GM21390 (cell line): ENCODE data around the gene MRPL17.
"Not testable (repeated sequence)": the region's sequence is repeated elsewhere in the genome, so short reads cannot be mapped to it uniquely, and the experiment has no call there.

ENCODE experiments used
- ATAC-seq: cut with Tn5 transposase; IDR thresholded peaks from one replicate; pipeline ENCODE4 v1.9.1; 2021; ENCODE audit not compliant: unreplicated experiment

MRPL17 gene

DNA sequence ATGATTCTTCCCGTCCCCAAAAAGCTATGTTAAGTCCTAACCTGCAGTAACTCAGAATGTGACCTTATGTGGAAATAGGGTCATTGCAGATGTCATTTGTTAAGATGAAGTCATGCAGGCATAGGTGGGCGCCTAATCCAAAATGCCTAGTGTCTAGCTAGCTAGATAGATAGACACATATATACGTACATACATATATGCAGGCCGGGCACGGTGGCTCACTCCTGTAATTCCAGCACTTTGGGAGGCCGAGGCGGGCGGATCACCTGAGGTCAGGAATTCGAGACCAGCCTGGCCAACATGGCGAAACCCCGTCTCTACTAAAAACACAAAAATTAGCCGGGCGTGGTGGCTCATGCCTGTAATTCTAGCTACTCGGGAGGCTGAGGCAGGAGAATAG is 928 bp upstream of the MRPL17 start:
- not testable (repeated sequence) for ATAC-seq

DNA sequence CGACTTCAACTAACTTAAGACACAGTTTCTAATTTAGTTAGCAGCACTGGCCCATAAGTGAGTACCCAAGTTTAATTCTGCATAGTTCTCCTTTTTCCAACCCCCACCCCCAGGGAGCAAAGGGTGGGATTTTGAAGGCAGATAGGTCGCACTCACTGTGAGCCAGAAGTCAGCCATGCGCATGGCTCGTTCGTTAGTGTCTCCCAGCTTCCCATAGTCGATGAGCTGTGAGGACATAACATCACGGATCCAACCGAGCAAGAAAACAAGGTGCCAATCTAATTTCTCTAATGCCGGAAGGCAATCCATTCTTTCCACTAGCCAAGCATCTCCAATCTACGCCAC is 577 bp downstream of the MRPL17 start:
- ATAC-seq, result no peak

DNA sequence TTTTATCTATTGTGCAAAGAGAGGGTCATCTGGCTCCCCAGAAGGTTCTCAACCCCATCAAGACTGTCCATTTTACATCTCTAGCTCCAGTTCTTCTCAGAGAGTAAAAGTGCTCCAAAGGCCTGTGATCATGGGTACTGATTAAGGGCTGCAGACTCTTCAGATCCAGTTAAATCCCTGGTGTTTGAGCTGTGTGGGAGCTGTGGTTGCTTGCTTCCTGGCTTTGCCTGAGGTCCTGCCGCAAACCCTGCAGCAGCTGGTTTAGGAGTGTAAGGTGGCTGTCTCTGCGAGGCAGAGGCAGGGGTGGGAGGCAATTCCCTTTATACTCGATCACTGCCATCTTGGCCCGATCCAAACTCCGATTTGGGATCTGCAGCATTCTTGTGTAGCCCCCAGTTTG is 1.2 kb downstream of the MRPL17 start:
- no peak for ATAC-seq

DNA sequence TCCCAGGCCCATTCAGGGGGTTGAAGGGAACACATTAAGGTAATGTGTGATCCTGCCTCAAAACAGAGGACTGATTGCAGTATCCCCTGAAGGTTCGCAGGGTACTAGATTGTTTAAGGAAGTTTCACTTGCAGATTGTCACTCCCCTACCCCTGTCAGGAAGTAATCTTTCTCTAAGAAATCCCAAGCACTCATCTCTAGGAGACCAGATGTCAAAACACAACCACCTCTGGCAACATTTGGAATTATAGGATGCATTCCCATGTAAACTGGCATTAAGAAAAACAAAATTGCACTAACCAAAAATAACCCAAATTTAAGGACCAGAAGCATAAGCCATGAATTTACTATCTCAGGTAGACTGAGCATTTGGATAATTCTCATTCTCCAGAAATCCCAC is 1.6 kb downstream of the MRPL17 start:
- no peak for ATAC-seq

DNA sequence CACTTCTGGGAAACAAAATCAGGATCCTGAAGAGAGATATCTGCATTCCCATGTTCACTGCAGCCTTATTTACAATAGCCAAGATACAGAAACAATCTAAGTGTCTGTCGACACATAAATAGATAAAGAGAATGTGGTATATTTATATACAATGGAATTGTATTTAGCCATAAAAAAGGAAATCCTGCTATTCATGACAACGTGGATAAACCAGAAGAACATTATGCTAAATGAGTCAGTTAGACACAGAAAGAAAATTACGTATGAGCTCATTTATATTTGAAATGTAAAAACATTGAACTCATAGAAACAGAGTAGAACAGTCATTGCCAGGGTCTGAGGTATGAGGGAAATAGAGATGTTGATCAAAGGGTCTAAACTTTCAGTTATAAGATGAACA is 6.1 kb downstream of the MRPL17 start:
- no peak for ATAC-seq

DNA sequence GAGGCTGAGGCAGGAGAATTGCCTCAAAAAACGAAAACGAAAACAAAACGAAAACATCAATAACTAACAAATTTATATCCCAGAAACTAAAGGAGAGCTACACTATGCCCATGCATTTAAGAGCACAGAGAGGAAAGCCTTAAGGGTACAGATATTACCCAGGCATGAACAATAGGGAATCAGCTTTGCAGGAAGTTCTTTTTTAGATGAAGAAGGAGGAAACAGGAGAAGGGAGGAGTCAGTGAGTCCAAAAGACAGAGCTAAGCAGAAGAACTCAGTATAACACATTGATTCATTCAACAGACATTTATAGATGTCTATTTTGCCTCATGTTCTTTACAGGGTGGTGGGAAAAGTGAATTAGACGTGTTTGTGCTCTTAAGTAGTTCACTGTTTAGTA is 8.3 kb downstream of the MRPL17 start:
- no peak for ATAC-seq

DNA sequence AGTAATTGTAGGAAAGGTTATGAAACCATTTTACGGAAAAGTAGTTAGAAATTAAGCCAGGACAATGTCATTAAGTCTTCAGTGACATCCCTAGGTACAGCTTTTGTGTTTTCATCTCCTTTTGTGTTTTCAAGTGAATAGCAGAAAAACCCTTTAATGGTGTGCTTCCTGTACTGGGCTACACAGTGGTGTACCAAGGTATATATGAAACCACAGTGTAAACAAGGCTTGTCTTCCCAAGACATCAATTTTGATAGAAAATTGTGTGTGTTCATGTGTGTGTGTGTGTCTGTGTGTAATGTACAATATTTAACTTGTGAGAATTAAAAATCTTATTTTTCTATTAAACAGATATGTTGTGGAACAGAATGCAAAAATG is 8.9 kb downstream of the MRPL17 start:
- no peak for ATAC-seq

DNA sequence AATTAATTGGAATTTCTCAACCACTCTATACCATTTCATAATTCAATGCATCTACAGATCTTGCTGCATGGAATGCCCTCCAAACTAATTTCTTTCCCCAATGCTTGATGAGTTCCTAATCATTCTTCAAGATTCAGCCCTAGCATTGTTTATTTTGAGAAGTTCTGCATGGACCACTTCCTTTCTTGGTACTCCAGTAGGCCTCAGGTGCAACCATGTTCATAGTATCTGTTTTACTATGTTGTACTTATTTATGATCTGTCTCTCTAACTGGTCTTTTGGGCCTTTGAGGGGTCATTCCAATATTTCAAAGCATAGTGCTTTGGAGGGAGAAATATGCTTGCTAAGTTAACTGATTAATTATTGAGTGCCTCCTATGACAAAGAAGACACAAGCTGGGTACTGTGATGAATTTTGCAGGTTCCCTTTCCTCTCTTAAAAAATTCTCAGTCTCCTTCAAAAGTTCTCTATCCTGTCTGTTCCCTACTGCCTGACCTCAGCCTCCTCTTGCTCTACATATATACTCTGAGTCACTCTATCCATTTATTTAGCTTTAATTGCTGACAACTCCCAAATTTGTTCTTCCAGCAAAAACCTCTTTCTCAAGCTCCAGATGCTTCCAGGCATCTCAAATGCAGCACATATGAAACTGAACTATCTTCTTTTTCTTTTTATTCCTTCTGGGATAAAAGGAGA is 9.5 kb downstream of the MRPL17 start:
- no peak for ATAC-seq

DNA sequence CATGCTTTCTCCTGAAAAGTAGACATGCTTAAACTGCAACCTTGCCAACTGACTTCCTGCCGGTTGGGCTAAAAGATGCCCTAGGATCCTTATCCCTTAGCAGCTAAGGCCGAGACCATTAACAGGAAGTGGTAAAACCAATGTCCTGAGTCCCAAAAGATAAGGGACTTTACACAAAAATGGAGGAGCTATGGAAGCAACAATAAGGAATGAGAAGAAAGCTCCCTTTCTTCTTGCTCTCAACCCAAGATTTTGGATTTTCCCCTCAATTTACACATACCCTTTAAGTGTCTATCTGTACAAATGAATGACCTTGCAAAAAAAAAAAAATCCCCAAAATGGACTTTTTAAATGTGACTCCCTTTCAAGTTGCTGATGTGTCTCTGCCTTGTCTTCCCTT is 11.1 kb downstream of the MRPL17 start:
- no peak for ATAC-seq

DNA sequence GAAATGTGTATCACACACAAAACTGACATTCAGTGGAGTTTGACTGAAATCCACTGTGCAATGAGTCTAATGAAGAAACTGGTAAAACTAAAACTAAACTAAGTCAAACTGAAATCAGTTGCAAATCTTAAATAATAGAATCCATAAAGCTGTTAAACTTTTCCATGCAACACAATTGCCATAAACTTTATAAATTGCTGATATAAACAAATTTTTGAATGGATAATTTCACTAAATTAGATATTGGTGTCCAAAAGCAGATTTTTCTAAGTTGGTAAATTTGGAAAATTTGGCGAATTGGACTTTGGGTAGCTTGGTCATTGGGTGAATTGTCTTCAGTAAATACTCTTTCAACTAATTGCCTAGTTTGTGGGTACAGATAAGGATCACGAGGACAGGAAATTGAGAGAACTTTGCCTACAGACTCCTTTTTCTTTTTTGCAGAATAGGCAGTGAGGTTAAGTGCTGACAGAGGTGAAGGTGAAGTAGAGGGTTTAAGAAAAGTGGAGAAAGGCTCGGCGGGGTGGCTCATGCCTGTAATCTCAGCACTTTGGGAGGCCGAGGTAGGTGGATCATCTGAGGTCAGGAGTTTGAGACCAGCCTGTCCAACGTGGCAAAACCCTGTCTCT is 12.8 kb downstream of the MRPL17 start:
- no peak for ATAC-seq

DNA sequence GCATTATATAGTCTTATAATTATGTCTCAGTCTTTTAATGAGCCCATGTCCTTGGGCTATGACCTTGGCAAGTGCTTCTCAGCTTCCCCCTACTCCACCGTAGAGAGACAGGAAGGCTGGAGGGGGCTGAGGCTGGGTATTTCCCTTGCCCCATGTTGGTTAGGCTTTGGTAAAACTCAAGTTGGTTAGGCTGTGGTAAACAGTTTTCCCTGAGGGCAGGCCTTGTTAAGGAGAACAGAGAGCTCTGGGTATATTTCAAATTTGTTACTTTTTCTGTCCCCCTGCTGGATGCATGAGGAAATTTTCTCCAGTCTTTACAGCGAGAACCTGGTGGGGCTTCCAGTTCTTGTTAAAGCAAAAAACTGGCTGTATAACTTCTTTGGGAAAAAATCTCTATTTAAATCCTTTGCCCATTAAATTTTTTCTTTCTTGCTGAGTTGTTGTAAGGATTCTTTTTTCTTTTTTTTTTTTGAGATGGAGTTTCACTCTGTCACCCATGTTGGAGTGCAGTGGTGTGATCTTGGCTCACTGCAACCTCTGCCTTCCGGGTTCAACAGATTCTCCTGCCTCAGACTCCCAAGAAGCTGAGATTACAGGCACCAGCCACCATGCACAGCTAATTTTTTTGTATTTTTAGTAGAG is 15.3 kb downstream of the MRPL17 start:
- ATAC-seq, result no peak

DNA sequence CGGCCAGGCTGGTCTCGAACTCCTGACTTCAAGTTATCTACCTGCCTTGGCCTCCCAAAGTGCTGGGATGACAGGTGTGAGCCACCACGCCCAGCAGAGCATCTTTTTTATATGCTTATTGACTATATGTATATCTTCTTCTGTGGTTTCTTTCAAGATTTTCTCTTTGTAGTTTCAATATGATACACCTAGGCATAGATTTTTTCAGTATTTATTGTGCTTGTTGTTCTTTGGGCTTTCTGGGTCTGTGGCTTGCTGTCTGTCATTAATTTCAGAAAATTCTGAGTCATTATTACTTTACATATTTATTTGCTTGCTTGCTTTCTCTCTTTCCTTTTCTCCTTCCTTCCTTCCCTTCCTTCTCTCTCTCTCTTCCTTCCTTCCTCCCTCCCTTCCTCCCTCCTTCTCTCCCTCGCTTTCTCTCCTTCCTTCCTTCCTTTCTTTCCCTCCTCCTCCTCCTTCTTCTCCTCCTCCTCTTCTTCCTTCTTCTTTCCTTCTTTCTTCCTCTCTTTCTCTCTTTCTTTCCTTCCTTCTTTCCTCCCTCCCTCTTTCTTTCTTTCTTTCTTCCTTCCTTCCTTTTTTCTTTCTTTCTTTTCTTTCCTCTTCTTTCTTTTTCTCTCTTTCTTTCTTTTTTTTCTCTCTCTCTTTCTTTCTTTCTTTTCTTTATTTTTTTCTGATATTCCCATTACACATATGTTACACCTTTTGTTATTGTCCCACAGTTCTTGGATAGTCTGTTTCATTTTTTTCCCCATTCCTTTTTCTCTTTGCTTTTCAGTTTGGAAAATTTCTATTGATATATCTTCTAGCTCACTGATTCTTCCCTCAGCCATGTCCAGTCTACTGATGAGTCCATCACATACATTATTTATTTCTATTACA is 16.6 kb downstream of the MRPL17 start:
- no peak for ATAC-seq

DNA sequence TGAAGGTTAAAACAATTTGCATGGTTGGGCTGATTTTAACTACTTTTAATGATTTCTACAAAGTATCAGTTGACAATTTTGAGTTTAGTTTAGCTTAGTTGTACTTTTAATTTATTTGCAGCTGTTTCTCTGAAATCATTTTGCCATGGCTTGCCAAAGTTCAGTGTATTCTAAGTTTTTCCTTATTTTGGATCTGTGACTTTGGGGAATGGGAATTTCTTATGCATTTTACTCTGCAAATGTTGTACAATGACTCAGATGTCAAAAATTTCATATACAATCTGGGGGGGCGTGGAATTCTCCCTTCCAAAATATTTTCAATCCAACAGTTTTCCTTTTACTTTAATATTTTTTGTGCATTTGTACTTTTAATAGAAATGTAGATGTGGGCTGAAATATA is 18.6 kb downstream of the MRPL17 start:
- no peak for ATAC-seq

DNA sequence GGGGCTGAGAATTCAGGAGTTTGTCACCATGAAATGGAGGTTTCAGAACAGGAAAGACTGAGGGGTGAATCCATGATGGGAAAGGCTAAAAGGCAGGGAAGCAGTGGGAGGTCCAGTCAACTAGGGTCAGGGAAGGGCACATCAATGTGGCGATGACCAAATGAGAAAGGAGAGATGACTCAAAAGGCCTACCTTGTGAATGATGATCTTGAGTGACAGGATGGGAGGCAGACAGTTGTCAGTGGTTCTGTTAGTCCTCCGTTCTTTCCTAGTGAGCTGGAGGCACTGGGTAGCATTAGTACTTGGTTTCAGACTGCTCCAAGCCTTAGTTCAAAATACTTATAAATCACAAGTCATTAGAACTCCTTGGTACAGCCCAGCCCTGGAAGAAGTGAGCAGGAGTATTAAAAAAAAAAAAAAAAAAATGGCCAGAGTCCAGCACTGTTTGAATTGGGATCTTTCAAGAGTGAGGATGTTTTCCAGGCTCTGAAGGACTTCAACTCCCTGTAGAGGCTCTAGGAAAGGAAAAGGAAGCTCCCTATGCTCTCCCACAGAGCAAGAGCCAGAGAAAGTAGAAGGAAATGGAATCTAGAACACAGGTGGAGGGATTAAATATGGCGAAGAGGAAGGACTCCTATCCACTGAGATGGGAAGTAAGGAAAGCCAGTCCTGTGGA is 19.2 kb downstream of the MRPL17 start:
- ATAC-seq, result no peak

DNA sequence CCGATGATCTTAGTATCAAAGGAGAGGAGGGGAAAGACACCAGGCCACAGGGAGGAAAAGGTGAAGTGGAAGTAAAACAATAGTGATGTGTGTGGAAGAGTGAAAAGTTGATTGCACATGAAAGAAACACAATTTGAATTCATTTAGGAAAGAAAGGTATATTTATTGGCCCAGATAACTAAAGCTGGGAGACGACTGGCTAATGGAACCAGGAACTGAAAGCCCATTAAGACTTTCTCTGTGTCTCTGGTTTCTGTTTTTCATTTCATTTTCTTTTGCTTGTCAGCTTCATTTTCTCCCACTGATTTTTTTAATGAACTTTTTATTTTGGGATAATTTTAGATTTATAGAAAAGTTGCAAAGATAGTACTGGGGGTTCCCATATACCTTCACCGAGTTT is 22.4 kb downstream of the MRPL17 start:
- ATAC-seq, result peak; percentile 73

DNA sequence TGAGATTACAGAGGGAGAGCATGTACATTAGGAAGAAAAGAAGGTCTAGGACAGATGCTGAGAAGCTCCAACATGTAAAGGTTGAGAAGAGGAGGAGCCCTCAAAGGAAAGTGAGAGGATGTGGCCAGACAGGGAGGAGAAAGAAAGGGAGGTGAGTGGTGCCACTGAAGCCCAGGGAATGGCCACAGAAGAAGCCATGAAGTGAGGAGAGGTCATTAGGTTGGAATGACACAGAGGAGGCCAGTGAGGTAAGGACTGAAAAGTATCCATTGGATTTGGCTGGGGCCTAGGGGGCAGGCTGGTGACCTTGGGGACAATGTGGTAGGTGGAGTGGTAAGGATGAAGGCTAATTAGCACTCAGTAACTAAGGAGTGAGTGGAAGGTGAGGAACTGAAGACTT is 24.5 kb downstream of the MRPL17 start:
- no peak for ATAC-seq

DNA sequence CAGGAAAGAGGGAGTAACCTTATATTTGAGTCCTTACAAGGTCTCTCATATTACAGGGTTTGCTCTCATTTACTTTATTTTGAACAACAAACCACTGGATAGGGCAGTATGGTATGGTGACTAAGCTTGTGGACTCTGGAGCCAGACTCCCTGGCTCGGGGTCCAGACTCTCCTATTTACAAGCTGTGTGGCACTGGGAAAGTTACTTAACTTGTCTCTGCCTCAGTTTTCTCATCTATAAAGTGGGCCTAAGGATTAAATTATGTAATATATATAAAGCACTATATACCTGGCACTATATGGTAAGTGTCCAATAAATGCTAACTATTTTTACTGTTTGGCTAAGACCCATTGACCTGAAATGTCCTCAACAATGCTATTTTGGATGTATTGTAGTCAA is 25.8 kb downstream of the MRPL17 start:
- no peak for ATAC-seq

DNA sequence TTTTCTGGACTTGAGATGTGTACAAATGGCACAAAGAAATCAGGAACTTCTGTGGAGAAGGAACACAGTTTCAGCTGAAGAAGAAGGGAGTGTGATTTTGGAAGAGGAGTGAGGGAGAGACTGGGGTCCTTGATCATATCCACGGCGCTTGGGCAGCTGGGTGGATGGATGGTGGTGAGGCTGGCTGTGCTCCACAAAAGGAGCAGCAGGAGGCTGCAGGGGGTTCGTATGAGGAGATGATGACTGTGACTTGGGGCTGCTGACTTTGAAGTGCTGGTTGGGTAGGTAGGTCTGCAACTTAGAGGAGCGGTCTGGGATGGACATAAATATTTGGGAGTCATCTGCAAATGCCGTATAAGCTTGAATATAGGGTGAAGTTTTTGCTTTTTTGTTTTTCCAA is 26.2 kb downstream of the MRPL17 start:
- ATAC-seq, result no peak

DNA sequence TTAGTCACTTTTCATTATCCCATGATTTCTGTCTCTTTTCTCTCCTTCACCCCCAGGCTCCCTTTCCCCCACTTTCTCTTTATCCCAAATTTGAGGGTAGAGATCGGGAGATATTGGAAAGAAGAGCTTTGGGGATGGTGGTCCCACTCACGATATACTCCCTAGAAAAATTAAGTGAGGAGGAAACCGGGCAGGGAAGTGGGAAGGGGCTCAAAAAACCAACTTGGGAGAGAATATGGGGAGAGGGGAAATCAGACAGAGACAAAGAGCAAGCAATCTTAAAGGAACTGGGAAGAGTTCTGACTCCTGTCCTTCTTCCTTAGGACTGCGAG is 26.6 kb downstream of the MRPL17 start:
- no peak for ATAC-seq

DNA sequence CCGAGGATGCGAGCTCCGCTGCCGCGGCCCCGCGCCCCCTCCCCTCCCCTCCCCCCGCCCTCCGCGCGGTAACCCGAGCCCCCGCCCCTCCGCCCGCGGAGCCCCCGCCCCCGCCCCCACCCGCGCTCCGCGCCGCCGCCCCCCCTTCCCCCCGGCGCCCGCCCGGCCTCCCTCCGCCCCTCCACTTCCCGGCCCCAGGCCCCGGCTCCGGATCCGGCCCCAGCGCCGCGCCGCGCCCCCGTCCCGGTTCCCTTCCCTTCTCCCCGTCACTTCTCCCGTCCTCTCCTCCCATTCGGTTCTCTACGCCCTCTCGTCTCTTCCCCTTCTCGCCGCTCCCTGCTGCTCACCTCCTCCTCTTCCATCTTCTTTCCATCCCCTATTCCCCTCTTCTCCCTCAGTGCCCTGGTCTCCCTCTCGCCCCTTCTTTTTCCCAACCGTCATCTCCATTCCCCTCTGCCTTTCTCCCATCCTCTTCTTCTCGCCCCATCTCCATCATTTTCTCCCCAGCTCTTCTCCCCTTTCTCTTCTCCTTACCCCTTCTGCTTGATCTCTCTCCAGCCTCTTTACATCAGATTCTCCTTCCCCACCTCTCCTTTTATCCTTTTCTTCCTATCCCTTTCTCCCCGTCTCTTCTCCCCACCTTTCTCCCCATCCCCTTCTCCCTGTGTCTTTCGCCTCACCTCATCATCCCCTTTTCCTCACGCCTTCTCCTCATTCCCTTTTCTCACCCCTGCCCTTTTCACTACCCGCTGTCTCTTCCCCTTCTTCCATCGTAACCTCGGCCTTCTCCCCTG is 27.2 kb downstream of the MRPL17 start, which contains the start of gene DCHS1:
TSS of gene DCHS1 (minus strand) at position 20 of the 794 bp plus-strand sequence. CDS start 14,196 bp downstream, outside the sequence.
- no peak for ATAC-seq
